HEK293 (cell line): Measurements from ENCODE around the gene CHST15.

Experiments used
- CTCF ChIA-PET: fragments of 350-600 bp; formaldehyde crosslinking; extraction: SDS; loops from one replicate; lab custom pipeline; 2021; ENCODE audit warnings: antibody characterized with exemption; lab: Yijun Ruan, JAX
- POLR2A ChIA-PET: fragments of 300-600 bp; formaldehyde crosslinking; extraction: SDS; loops from one replicate; lab custom pipeline; 2020; ENCODE audit warnings: antibody characterized with exemption, inconsistent platforms; lab: Yijun Ruan, JAX
- H3K27ac ChIP-seq: fragments of 200-500 bp; sonication (Bioruptor generic); 2 replicates; pipeline ENCODE4 v1.5.1; 2014; ENCODE audit warnings: low read depth, low read length, control low read depth, inconsistent platforms; ENCODE audit errors: extremely low read depth
- H3K36me3 ChIP-seq, 2 experiments: fragments of 200-500 bp in 1 of 2; sonication (Bioruptor generic) in 1 of 2; 1 replicate in 1 of 2; 2 replicates in 1 of 2; pipeline ENCODE4 v1.5.1; 2014 to 2017; ENCODE audit warnings: inconsistent platforms in 2 of 2, low read length in 2 of 2; ENCODE audit not compliant: control insufficient read depth in 2 of 2, insufficient read depth in 1 of 2
- H3K4me1 ChIP-seq: fragments of 200-500 bp; sonication (Bioruptor generic); 2 replicates; pipeline ENCODE4 v1.5.1; 2014; ENCODE audit warnings: mild to moderate bottlenecking, low read length, inconsistent platforms; ENCODE audit not compliant: control insufficient read depth, insufficient read depth
- H3K4me3 ChIP-seq: 2 replicates; pipeline ENCODE4 v1.5.1; 2011; ENCODE audit warnings: low read depth, mild to moderate bottlenecking, control low read depth, low read length, moderate library complexity
- H3K9me3 ChIP-seq: fragments of 200-500 bp; sonication (Bioruptor generic); 2 replicates; pipeline ENCODE4 v1.5.1; 2014; ENCODE audit warnings: low read depth, low read length, inconsistent platforms; ENCODE audit not compliant: control insufficient read depth, insufficient read depth
- KLF7 ChIP-seq: fragments of 450-650 bp; formaldehyde crosslinking; IDR thresholded peaks from 2 replicates; pipeline ENCODE4 v1.5.1; 2016; ENCODE audit warnings: missing biosample characterization, missing genetic modification characterization, borderline replicate concordance
- MEIS1 ChIP-seq: sonication (generic); formaldehyde crosslinking; IDR thresholded peaks from 2 replicates; pipeline ENCODE4 v1.8.1; 2022; ENCODE audit warnings: missing genetic modification reagents, mild to moderate bottlenecking, borderline replicate concordance
- MYNN ChIP-seq: fragments of 450-650 bp; formaldehyde crosslinking; IDR thresholded peaks from 2 replicates; pipeline ENCODE4 v1.5.1; 2016; ENCODE audit warnings: missing biosample characterization, missing genetic modification characterization, borderline replicate concordance
- OSR2 ChIP-seq: fragments of 450-650 bp; formaldehyde crosslinking; IDR thresholded peaks from 2 replicates; pipeline ENCODE4 v1.5.1; 2016; ENCODE audit warnings: missing biosample characterization, missing genetic modification characterization
- YY2 ChIP-seq: fragments of 450-650 bp; formaldehyde crosslinking; IDR thresholded peaks from 2 replicates; pipeline ENCODE4 v1.5.1; 2016; ENCODE audit warnings: missing biosample characterization, missing genetic modification characterization
- ZFHX2 ChIP-seq: fragments of 450-650 bp; formaldehyde crosslinking; conservative IDR thresholded peaks from 2 replicates; pipeline ENCODE4 v1.5.1; 2016; ENCODE audit warnings: missing biosample characterization, missing genetic modification characterization
- ZFP37 ChIP-seq: fragments of 450-650 bp; formaldehyde crosslinking; IDR thresholded peaks from 2 replicates; pipeline ENCODE4 v1.5.1; 2016; ENCODE audit warnings: missing biosample characterization, missing genetic modification characterization
- ZIC2 ChIP-seq: fragments of 450-650 bp; formaldehyde crosslinking; IDR thresholded peaks from 2 replicates; pipeline ENCODE4 v1.5.1; 2016; ENCODE audit warnings: missing biosample characterization, missing genetic modification characterization
- ZNF121 ChIP-seq: fragments of 450-650 bp; formaldehyde crosslinking; IDR thresholded peaks from 2 replicates; pipeline ENCODE4 v1.5.1; 2016; ENCODE audit warnings: missing biosample characterization, missing genetic modification characterization
- ZNF140 ChIP-seq: fragments of 450-650 bp; formaldehyde crosslinking; IDR thresholded peaks from 2 replicates; pipeline ENCODE4 v1.5.1; 2016; ENCODE audit warnings: missing biosample characterization, missing genetic modification characterization
- ZNF510 ChIP-seq: fragments of 450-650 bp; formaldehyde crosslinking; IDR thresholded peaks from 2 replicates; pipeline ENCODE4 v1.5.1; 2018; ENCODE audit warnings: mild to moderate bottlenecking, missing genetic modification characterization, missing biosample characterization; ENCODE audit not compliant: insufficient replicate concordance
- ZNF610 ChIP-seq: fragments of 450-650 bp; formaldehyde crosslinking; IDR thresholded peaks from 2 replicates; pipeline ENCODE4 v1.5.1; 2016; ENCODE audit warnings: missing biosample characterization, missing genetic modification characterization, borderline replicate concordance
- ZSCAN23 ChIP-seq: fragments of 450-650 bp; formaldehyde crosslinking; IDR thresholded peaks from 2 replicates; pipeline ENCODE4 v1.5.1; 2016; ENCODE audit warnings: missing biosample characterization, missing genetic modification characterization
- TF ChIP-seq, protein P1 (sequence below): fragments of 450-650 bp; formaldehyde crosslinking; IDR thresholded peaks from 2 replicates; pipeline ENCODE4 v1.5.1; 2016; ENCODE audit warnings: missing biosample characterization, missing genetic modification characterization
- TF ChIP-seq, protein P2 (sequence below): fragments of 450-650 bp; formaldehyde crosslinking; IDR thresholded peaks from 2 replicates; pipeline ENCODE4 v1.5.1; 2016; ENCODE audit warnings: missing biosample characterization, missing genetic modification characterization, borderline replicate concordance
- TF ChIP-seq, protein P3 (sequence below): fragments of 450-650 bp; formaldehyde crosslinking; IDR thresholded peaks from 2 replicates; pipeline ENCODE4 v1.5.1; 2016; ENCODE audit warnings: missing biosample characterization, missing genetic modification characterization
- TF ChIP-seq, protein P4 (sequence below): fragments of 450-650 bp; formaldehyde crosslinking; IDR thresholded peaks from 2 replicates; pipeline ENCODE4 v1.5.1; 2016; ENCODE audit warnings: missing biosample characterization, missing genetic modification characterization, borderline replicate concordance

CHST15 gene

DNA sequence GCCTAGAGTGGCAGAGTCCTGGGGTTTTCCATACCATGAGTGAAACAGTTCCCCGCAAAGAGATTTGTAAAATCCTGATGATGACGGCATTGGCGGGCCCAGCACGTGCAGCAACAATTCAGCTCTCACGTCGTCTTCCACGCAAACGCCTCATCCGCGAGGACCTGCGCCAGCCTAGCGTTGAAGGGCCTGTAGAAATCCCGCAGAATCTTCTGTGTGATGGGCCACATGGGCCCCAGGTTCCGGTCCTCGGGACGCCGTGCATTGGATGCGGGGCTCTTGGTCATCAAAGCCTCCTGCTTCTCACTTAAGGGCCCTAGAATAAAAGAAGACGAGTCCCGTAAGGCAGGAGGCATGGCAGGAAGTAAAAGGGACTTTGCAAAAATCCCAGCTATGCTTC is 83.4 kb downstream of the CHST15 start:
- no peak for TF ChIP-seq KLF7
- Histone ChIP-seq H3K9me3 (no peaks in the 10 kb centered on the region), H3K4me1 (peaks cover 2% of the 10 kb centered on the region; the same call in 1 of the 2 replicates), H3K27ac (no peak overlapping the region), H3K36me3 (peaks cover 3 to 62% of the 10 kb centered on the region in 2 experiments; a peak in 1 of 3 replicates), H3K4me3 (no peak overlapping the region)
- ChIA-PET POLR2A (no interaction called here), CTCF (interaction anchor here (0.6 to 1.1 kb wide), 2 partner anchors 13 to 453 kb away, joined by 3 to 5 read pairs; no protein-coding TSS in a partner anchor)

DNA sequence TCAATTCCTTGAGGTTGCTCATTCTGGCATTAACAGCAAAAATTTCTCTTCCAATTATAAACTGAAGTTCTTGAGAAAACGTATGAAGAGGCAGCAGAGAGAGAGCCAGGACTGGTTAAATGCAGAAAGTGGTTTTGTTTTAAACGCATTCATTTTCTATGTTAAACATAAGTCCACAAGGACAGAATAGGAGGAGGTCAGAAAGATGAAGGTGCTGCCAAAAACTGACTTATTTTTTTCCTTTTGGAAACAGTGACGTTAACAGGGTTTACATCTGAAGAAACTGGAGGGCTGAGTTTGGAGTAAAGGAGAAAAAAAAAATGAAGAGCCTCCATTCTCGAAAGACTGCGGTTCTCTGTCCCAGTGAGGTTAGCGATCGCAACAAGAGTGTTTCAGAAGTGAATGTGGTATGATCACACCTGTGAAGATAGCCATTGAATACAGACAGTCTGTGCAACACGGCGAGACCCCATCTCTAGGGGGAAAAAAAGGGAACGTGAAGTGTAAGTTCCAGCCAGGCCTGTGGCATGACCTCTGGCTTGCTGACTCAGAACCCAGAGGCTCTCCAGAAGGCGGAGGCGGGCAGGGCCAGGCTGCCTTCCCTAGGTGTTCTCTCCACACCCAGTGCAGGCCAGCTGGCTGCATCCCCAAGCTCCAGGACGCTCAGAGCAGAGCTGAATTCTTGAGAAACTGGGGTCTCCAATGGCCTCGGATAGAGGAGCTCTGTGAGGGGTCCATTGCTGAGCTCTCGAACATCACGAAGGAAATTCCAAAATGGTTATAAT is 84.0 kb downstream of the CHST15 start:
- Histone ChIP-seq H3K9me3 (no peaks in the 10 kb centered on the region), H3K27ac (no peak overlapping the region), H3K4me3 (no peak overlapping the region), H3K4me1 (peaks cover 2% of the 10 kb centered on the region; the same call in 1 of the 2 replicates), H3K36me3 (peaks cover 3 to 62% of the 10 kb centered on the region in 2 experiments; a peak in 1 of 3 replicates)
- CTCF ChIA-PET: interaction anchor here (0.6 to 1.1 kb wide), 2 partner anchors 13 to 453 kb away, joined by 3 to 5 read pairs; no protein-coding TSS in a partner anchor
- POLR2A ChIA-PET: no interaction called here
- no peak for TF ChIP-seq ZIC2 (tag by site-specific recombination)
- TF ChIP-seq MYNN (tag by site-specific recombination): no peak
- no peak for TF ChIP-seq MEIS1 (CRISPR knock-in tag)
- TF ChIP-seq YY2 (tag by site-specific recombination): no peak
- TF ChIP-seq ZNF121 (tag by site-specific recombination): no peak
- TF ChIP-seq ZNF140 (tag by site-specific recombination): no peak
- TF ChIP-seq, protein P1, sequence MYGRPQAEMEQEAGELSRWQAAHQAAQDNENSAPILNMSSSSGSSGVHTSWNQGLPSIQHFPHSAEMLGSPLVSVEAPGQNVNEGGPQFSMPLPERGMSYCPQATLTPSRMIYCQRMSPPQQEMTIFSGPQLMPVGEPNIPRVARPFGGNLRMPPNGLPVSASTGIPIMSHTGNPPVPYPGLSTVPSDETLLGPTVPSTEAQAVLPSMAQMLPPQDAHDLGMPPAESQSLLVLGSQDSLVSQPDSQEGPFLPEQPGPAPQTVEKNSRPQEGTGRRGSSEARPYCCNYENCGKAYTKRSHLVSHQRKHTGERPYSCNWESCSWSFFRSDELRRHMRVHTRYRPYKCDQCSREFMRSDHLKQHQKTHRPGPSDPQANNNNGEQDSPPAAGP: no peak
- TF ChIP-seq OSR2: no peak
- TF ChIP-seq ZSCAN23: no peak
- no peak for TF ChIP-seq ZNF610
- TF ChIP-seq ZNF510 (tag by site-specific recombination): no peak

DNA sequence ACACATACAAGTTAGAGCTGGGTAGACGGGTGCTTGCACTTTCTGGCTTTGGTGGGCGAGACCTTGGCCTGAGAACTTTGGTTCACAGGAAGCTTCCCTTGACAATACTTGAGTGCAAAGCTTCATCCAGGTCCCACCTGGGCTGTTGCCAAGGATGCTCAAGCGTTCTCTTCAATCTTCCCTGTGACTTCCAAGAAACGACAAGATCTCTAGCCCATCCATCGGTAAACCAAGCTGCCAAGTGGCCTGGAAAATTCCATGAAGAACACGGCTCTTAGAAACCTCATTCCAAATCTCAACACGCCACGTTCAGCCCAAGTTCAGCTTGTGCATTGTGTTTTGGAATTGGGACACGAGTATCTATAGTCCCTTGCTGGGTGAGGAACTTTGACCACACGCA is 84.7 kb downstream of the CHST15 start:
- H3K27ac ChIP-seq: no peak overlapping the region
- peaks cover 3 to 57% of the 10 kb centered on the region in 2 experiments; a peak in 1 of 3 replicates for H3K36me3 ChIP-seq
- H3K4me1 ChIP-seq: peaks cover 2% of the 10 kb centered on the region; the same call in 1 of the 2 replicates
- no peaks in the 10 kb centered on the region for H3K9me3 ChIP-seq
- ChIA-PET CTCF (no interaction called here), POLR2A (no interaction called here)
- no peak overlapping the region for H3K4me3 ChIP-seq
- TF ChIP-seq, protein P2, sequence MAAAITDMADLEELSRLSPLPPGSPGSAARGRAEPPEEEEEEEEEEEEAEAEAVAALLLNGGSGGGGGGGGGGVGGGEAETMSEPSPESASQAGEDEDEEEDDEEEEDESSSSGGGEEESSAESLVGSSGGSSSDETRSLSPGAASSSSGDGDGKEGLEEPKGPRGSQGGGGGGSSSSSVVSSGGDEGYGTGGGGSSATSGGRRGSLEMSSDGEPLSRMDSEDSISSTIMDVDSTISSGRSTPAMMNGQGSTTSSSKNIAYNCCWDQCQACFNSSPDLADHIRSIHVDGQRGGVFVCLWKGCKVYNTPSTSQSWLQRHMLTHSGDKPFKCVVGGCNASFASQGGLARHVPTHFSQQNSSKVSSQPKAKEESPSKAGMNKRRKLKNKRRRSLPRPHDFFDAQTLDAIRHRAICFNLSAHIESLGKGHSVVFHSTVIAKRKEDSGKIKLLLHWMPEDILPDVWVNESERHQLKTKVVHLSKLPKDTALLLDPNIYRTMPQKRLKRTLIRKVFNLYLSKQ: no peak
- TF ChIP-seq, protein P3, sequence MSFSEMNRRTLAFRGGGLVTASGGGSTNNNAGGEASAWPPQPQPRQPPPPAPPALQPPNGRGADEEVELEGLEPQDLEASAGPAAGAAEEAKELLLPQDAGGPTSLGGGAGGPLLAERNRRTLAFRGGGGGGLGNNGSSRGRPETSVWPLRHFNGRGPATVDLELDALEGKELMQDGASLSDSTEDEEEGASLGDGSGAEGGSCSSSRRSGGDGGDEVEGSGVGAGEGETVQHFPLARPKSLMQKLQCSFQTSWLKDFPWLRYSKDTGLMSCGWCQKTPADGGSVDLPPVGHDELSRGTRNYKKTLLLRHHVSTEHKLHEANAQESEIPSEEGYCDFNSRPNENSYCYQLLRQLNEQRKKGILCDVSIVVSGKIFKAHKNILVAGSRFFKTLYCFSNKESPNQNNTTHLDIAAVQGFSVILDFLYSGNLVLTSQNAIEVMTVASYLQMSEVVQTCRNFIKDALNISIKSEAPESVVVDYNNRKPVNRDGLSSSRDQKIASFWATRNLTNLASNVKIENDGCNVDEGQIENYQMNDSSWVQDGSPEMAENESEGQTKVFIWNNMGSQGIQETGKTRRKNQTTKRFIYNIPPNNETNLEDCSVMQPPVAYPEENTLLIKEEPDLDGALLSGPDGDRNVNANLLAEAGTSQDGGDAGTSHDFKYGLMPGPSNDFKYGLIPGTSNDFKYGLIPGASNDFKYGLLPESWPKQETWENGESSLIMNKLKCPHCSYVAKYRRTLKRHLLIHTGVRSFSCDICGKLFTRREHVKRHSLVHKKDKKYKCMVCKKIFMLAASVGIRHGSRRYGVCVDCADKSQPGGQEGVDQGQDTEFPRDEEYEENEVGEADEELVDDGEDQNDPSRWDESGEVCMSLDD (tag by site-specific recombination): no peak
- TF ChIP-seq ZFHX2 (tag by site-specific recombination) (no peak), ZFP37 (tag by site-specific recombination) (no peak)
- TF ChIP-seq, protein P4, sequence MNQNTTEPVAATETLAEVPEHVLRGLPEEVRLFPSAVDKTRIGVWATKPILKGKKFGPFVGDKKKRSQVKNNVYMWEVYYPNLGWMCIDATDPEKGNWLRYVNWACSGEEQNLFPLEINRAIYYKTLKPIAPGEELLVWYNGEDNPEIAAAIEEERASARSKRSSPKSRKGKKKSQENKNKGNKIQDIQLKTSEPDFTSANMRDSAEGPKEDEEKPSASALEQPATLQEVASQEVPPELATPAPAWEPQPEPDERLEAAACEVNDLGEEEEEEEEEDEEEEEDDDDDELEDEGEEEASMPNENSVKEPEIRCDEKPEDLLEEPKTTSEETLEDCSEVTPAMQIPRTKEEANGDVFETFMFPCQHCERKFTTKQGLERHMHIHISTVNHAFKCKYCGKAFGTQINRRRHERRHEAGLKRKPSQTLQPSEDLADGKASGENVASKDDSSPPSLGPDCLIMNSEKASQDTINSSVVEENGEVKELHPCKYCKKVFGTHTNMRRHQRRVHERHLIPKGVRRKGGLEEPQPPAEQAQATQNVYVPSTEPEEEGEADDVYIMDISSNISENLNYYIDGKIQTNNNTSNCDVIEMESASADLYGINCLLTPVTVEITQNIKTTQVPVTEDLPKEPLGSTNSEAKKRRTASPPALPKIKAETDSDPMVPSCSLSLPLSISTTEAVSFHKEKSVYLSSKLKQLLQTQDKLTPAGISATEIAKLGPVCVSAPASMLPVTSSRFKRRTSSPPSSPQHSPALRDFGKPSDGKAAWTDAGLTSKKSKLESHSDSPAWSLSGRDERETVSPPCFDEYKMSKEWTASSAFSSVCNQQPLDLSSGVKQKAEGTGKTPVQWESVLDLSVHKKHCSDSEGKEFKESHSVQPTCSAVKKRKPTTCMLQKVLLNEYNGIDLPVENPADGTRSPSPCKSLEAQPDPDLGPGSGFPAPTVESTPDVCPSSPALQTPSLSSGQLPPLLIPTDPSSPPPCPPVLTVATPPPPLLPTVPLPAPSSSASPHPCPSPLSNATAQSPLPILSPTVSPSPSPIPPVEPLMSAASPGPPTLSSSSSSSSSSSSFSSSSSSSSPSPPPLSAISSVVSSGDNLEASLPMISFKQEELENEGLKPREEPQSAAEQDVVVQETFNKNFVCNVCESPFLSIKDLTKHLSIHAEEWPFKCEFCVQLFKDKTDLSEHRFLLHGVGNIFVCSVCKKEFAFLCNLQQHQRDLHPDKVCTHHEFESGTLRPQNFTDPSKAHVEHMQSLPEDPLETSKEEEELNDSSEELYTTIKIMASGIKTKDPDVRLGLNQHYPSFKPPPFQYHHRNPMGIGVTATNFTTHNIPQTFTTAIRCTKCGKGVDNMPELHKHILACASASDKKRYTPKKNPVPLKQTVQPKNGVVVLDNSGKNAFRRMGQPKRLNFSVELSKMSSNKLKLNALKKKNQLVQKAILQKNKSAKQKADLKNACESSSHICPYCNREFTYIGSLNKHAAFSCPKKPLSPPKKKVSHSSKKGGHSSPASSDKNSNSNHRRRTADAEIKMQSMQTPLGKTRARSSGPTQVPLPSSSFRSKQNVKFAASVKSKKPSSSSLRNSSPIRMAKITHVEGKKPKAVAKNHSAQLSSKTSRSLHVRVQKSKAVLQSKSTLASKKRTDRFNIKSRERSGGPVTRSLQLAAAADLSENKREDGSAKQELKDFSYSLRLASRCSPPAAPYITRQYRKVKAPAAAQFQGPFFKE: no peak
